Measurements from ENCODE around the gene CDH4.

Gene CDH4

DNA sequence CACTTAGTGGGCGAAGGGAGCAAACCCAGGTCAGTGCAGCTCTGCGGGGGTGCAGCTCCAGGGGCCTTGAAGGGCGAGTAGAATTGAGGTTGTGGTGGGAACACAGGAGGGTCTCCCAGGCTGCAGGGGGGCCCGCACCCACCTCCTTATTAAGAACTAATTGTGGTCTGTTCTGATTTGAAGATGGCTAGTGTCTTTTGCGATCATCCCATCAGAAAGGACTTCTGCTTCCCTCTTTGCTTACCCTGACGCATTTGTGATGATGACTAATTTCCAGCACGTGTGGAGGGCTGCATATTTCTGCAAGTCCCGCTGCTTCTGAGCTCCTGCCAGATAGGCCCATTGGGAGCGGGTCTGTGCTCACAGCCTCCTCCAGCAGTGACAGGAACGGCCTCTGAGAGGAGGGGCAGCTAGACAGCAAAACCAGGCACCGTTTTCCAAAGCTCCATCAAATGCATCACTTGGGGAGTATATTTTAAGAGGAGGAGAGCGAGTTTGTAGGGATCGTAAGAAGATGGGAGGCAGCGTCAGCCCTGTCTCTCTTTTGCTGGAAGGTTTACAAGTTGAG is 268.9 kb downstream of the CDH4 start:
- no peaks in the 10 kb centered on the region for H3K27me3 ChIP-seq (ENCODE audit: insufficient read depth, poor library complexity, severe bottlenecking)
- TF ChIP-seq, protein P1, sequence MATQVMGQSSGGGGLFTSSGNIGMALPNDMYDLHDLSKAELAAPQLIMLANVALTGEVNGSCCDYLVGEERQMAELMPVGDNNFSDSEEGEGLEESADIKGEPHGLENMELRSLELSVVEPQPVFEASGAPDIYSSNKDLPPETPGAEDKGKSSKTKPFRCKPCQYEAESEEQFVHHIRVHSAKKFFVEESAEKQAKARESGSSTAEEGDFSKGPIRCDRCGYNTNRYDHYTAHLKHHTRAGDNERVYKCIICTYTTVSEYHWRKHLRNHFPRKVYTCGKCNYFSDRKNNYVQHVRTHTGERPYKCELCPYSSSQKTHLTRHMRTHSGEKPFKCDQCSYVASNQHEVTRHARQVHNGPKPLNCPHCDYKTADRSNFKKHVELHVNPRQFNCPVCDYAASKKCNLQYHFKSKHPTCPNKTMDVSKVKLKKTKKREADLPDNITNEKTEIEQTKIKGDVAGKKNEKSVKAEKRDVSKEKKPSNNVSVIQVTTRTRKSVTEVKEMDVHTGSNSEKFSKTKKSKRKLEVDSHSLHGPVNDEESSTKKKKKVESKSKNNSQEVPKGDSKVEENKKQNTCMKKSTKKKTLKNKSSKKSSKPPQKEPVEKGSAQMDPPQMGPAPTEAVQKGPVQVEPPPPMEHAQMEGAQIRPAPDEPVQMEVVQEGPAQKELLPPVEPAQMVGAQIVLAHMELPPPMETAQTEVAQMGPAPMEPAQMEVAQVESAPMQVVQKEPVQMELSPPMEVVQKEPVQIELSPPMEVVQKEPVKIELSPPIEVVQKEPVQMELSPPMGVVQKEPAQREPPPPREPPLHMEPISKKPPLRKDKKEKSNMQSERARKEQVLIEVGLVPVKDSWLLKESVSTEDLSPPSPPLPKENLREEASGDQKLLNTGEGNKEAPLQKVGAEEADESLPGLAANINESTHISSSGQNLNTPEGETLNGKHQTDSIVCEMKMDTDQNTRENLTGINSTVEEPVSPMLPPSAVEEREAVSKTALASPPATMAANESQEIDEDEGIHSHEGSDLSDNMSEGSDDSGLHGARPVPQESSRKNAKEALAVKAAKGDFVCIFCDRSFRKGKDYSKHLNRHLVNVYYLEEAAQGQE (IDR thresholded peaks at IDR 0.05; ENCODE audit: insufficient replicate concordance, low read depth), result no peak
- no peak for TF ChIP-seq GABPA (IDR thresholded peaks at IDR 0.05; ENCODE audit: low read depth)
- H3K4me3 ChIP-seq (replicated peaks; ENCODE audit: insufficient read depth, low read length), result no peak overlapping the region
- DNase-seq (ENCODE audit: low read depth in 1 of 2, low spot score in 1 of 2), result no peak
- no peak overlapping the region for H3K27ac ChIP-seq (replicated peaks)

DNA sequence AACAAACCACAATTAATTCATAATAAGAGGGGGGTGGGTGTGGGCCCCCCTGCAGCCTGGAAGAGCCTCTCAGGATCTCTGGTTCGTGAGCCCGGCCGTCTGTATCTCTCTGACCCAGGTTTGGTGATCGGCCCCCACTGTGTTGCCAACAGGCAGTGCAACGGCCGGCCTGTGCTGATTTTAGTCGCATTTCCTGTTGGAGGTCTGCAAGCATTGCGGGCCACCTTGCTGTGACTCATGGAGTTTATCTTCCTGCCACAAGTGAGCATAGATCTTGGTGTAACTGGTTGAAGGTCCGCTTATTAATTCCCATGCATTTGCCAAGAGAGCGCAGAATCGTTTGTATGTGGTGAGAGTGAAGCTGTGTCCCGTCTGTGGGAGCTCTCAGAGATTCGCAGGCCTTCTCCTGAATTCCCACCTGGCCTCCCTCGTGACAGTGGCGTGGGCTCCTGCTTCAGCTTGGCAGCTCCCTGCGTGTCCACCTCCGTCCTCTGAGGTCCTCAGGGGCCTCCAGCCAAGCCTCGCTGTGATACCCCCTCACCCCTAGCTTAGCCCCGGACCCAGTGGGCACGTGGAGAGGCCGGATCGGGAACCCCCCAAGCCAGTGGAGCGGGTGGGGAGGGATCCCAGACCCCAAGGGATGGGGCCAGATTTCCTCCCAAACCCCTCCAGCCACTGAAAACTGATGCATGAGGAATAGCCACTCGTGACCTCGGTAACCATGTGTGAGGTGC is 269.8 kb downstream of the CDH4 start:
- TF ChIP-seq, protein P2, sequence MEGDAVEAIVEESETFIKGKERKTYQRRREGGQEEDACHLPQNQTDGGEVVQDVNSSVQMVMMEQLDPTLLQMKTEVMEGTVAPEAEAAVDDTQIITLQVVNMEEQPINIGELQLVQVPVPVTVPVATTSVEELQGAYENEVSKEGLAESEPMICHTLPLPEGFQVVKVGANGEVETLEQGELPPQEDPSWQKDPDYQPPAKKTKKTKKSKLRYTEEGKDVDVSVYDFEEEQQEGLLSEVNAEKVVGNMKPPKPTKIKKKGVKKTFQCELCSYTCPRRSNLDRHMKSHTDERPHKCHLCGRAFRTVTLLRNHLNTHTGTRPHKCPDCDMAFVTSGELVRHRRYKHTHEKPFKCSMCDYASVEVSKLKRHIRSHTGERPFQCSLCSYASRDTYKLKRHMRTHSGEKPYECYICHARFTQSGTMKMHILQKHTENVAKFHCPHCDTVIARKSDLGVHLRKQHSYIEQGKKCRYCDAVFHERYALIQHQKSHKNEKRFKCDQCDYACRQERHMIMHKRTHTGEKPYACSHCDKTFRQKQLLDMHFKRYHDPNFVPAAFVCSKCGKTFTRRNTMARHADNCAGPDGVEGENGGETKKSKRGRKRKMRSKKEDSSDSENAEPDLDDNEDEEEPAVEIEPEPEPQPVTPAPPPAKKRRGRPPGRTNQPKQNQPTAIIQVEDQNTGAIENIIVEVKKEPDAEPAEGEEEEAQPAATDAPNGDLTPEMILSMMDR (IDR thresholded peaks at IDR 0.05; ENCODE audit: insufficient read depth, low read length), result no peak
- no peak for TF ChIP-seq SPI1 (IDR thresholded peaks at IDR 0.05; ENCODE audit: borderline replicate concordance, low read depth)
- TF ChIP-seq POLR2AphosphoS5 (IDR thresholded peaks at IDR 0.05; ENCODE audit: low read depth), result no peak
- TF ChIP-seq, protein P1 (IDR thresholded peaks at IDR 0.05; ENCODE audit: insufficient replicate concordance, low read depth), result no peak
- no peak for TF ChIP-seq GABPA (IDR thresholded peaks at IDR 0.05; ENCODE audit: low read depth)
- Histone ChIP-seq H3K27me3 (ENCODE audit: insufficient read depth, poor library complexity, severe bottlenecking) (no peaks in the 10 kb centered on the region), H3K4me3 (replicated peaks; ENCODE audit: insufficient read depth, low read length) (no peak overlapping the region), H3K27ac (replicated peaks) (no peak overlapping the region)
- no peak for DNase-seq (ENCODE audit: low read depth in 1 of 2, low spot score in 1 of 2)

DNA sequence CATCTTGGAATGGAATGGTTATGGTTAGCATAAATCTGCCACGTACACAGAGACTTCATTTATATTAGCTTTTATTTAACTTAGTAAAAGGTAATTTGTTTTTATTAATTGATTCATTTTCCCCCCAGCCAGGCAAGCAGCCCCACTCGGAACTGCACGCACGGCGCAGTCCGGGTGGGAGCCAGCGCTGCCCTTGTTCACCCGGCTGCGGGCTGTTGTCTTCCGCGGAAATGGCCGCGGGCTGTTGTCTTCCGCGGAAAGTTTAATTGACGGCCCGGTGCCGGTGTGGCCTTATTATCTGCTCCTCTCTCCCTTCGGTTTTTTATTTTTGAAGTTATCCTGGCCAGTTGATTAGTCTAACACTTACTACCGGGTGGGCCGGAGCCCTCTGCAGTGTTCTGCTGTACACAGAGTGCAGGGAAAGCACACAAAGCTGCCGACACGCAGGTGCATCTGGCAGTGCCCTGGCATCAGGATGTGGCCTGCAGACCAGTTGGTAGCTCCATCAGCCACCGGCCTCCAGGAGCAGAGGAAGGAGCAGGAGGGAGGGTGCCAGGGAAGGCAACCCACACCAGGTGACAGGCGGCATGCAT is 270.5 kb downstream of the CDH4 start:
- DNase-seq (ENCODE audit: low read depth in 1 of 2, low spot score in 1 of 2), result no peak
- Histone ChIP-seq H3K27ac (replicated peaks) (no peak overlapping the region), H3K27me3 (ENCODE audit: insufficient read depth, poor library complexity, severe bottlenecking) (no peaks in the 10 kb centered on the region), H3K4me3 (replicated peaks; ENCODE audit: insufficient read depth, low read length) (no peak overlapping the region)
- TF ChIP-seq, protein P1 (IDR thresholded peaks at IDR 0.05; ENCODE audit: insufficient replicate concordance, low read depth), result no peak
- TF ChIP-seq SPI1 (IDR thresholded peaks at IDR 0.05; ENCODE audit: borderline replicate concordance, low read depth) (no peak), POLR2AphosphoS5 (IDR thresholded peaks at IDR 0.05; ENCODE audit: low read depth) (no peak)
- TF ChIP-seq, protein P2 (IDR thresholded peaks at IDR 0.05; ENCODE audit: insufficient read depth, low read length), result no peak
